NCI-H1436 (cell line): ENCODE data around the gene SLC39A13.

ENCODE experiments used
- DNase-seq: peaks from one replicate; lab custom pipeline; 2025; lab: John Stamatoyannopoulos, UW

The SLC39A13 gene

GRCh38 chr11:47454258-47454671, 45.9 kb downstream of the SLC39A13 start:
- DNase-seq, result peak; percentile 76

GRCh38 chr11:47460571-47461235, 52.3 kb downstream of the SLC39A13 start:
- DNase-seq, result no peak

- DNase-seq, result no peak
Observed at GRCh38 chr11:47461876-47462275, 53.5 kb downstream of the SLC39A13 start.

GRCh38 chr11:47464483-47464882, 56.1 kb downstream of the SLC39A13 start:
- DNase-seq, result peak; percentile 89
